Endothelial cell of umbilical vein (primary cell): ENCODE results near the gene SENP8.

Source experiments
- CTCF ChIP-seq, 2 donors: IDR thresholded peaks; 1 replicate in 1 of 2; 2 replicates in 1 of 2; pipeline ENCODE4 v1.5.1; 2011; ENCODE audit warnings: low read length in 2 of 2, mild to moderate bottlenecking in 2 of 2, moderate library complexity in 2 of 2, control low read depth in 1 of 2, inconsistent platforms in 1 of 2, low read depth in 1 of 2; ENCODE audit not compliant: insufficient read depth in 1 of 2; ENCODE audit errors: extremely low read depth in 1 of 2
- POLR2A ChIP-seq: IDR thresholded peaks from 2 replicates; pipeline ENCODE4 v1.6.1; 2012; ENCODE audit warnings: low read depth, mild to moderate bottlenecking, control low read depth, low read length

- no peak for TF ChIP-seq POLR2A
- no peak for TF ChIP-seq CTCF (IDR thresholded peaks at IDR 0.05; ENCODE audit: extremely low read depth in 1 of 2, insufficient read depth in 1 of 2, low read depth in 1 of 2, low read length in 2 of 2)
Measured at GRCh38 chr15:72147418-72147817, 29.2 kb downstream of the SENP8 start.
